AG04449 (cell line): Measurements from ENCODE around the gene HSPBAP1.

ENCODE experiments used
- CTCF ChIA-PET: fragments of 350-600 bp; formaldehyde crosslinking; extraction: SDS; loops from one replicate; lab custom pipeline; 2021; ENCODE audit warnings: antibody characterized with exemption; lab: Yijun Ruan, JAX
- POLR2A ChIA-PET: fragments of 400-600, 350-600 bp; formaldehyde crosslinking; extraction: SDS; loops from one replicate; lab custom pipeline; 2020; ENCODE audit warnings: antibody characterized with exemption, inconsistent platforms; lab: Yijun Ruan, JAX
- DNase-seq: peaks from one replicate; pipeline ENCODE4 v3.0.0-alpha.2; 2010; ENCODE audit warnings: low read depth, low spot score
- H3K4me3 ChIP-seq: 2 replicates; pipeline ENCODE4 v1.5.1; 2011; ENCODE audit warnings: low read depth, mild to moderate bottlenecking, control low read depth, low read length
- TF ChIP-seq, protein P1 (sequence below): IDR thresholded peaks from one replicate; pipeline ENCODE4 v1.5.1; 2011; ENCODE audit warnings: mild to moderate bottlenecking, moderate library complexity, low read length, control low read depth, inconsistent platforms; ENCODE audit not compliant: insufficient read depth; ENCODE audit errors: missing control alignments

The HSPBAP1 gene

DNA sequence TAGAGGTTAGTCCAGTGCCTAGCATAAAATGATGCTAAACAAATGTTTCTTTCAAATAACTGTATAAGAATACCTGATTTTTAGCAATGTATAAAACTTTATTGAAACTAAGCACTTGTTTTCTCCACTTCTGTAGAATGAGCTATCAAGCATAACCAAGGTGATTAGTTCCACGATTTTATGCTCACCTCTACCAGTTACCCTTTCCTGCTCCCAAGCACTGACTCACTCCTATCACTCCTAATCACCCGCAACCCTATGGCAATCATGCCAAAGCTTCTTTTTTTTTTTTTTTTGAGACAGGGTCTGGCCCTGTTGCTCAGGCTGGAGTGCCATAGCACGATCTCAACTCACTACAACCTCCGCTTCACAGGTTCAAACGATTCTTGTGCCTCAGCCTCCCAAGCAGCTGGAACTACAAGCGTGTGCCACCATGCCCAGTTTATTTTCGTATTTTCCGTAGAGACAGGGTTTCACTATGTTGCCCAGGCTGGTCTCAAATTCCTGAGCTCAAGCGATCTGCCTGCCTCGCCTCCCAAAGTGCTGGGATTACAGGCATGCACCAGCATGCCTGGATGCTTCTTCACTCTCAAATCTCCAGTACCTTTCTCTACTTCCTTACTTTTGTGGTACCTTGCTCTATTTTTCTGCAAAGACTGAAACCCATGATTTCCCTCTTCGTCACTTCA, 3.9 kb downstream of the HSPBAP1 start:
- POLR2A ChIA-PET, result no interaction called here
- CTCF ChIA-PET, result no interaction called here
- TF ChIP-seq, protein P1, sequence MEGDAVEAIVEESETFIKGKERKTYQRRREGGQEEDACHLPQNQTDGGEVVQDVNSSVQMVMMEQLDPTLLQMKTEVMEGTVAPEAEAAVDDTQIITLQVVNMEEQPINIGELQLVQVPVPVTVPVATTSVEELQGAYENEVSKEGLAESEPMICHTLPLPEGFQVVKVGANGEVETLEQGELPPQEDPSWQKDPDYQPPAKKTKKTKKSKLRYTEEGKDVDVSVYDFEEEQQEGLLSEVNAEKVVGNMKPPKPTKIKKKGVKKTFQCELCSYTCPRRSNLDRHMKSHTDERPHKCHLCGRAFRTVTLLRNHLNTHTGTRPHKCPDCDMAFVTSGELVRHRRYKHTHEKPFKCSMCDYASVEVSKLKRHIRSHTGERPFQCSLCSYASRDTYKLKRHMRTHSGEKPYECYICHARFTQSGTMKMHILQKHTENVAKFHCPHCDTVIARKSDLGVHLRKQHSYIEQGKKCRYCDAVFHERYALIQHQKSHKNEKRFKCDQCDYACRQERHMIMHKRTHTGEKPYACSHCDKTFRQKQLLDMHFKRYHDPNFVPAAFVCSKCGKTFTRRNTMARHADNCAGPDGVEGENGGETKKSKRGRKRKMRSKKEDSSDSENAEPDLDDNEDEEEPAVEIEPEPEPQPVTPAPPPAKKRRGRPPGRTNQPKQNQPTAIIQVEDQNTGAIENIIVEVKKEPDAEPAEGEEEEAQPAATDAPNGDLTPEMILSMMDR, result no peak
- H3K4me3 ChIP-seq, result no peak overlapping the region
- DNase-seq, result no peak

DNA sequence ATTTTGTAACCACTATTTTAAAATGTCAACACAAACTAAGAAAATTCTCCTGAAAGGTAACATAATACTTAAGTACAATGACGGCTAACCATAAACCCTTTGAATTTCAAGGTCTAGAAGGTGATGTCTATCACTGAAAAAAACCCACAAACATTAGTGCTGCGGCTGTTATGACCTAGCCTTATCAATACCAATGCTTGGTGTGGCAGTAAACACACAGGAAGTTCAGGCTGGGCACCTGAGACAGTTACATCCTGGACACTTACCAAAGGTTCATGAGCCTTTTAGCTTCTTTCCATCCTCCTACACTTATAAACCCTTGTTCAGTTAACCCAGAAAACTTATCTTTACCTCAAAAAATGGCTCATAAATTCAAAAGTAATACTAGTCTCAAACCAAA, 5.8 kb downstream of the HSPBAP1 start:
- TF ChIP-seq, protein P1, result no peak
- ChIA-PET POLR2A (no interaction called here), CTCF (no interaction called here)
- no peak for DNase-seq
- no peak overlapping the region for H3K4me3 ChIP-seq

DNA sequence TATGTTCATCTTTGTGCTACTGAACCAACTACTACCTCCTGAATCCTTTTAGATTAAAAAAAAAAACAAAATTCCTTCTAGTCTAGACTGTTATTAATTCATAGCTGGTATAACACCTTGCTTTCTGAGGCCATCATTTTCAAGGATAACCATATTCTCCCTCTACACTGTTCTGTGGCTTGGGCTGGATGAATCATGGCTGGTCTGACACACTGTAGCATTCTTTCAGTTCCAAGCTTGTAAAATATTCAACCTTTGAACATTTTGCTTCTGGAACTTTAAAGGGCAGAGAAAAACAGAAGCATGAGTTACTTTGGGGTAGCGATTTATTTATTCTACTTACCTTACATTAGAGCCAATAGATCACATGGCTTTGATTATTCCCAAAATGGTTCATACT, 7.6 kb downstream of the HSPBAP1 start:
- DNase-seq, result no peak
- TF ChIP-seq, protein P1, result no peak
- ChIA-PET POLR2A (no interaction called here), CTCF (interaction anchor here (1.0 to 1.3 kb wide), 4 partner anchors 10 to 32 kb away, joined by 3 to 4 read pairs (median 4); no protein-coding TSS in a partner anchor)
- no peak overlapping the region for H3K4me3 ChIP-seq

DNA sequence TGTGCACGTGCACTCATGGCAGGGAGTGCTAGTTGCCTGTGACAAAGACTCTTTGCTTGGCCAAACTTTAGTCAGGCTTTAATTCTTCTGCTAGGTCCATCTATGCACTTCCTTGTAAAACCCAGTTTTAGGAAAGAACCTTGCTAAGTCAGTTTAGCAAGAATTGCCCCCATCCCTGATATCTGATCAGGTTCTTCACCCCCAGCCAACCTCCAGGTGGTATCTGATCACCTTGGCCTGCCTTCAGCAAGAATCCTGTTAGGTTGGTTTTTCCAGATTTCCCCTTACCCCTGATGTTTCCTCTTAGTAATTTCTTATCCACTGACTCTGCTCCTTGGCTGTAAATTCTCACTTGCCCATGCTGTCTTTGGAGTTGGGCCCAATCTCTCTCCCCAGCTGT, 8.4 kb downstream of the HSPBAP1 start:
- ChIA-PET CTCF (interaction anchor here (1.5 to 1.6 kb wide), 2 partner anchors 11 to 30 kb away, joined by 5 to 7 read pairs; no protein-coding TSS in a partner anchor), POLR2A (no interaction called here)
- no peak overlapping the region for H3K4me3 ChIP-seq
- DNase-seq, result no peak
- TF ChIP-seq, protein P1, result no peak

DNA sequence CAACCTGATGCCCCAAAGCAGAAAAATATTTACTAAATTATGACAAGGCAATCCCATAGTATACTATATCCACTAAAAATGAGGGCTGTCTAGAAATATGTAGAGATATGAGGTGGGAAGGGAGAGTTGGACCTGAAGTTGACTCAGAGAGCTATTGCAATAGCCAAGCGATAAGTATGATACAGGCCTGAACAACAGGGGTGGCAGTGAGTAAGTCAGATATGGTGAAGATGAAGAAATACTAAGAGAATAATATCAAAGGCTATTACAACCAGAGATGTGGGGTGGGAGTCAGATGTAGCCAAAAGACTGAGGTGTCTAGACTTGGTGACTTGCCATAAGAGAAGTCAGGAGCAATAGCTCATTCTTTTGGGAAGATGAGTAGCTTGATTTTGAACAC, 9.2 kb downstream of the HSPBAP1 start:
- H3K4me3 ChIP-seq, result no peak overlapping the region
- TF ChIP-seq, protein P1, result no peak
- ChIA-PET CTCF (interaction anchor here (0.6 to 1.6 kb wide), 3 partner anchors 10 to 29 kb away, joined by 3 to 7 read pairs (median 5); no protein-coding TSS in a partner anchor), POLR2A (no interaction called here)
- no peak for DNase-seq

DNA sequence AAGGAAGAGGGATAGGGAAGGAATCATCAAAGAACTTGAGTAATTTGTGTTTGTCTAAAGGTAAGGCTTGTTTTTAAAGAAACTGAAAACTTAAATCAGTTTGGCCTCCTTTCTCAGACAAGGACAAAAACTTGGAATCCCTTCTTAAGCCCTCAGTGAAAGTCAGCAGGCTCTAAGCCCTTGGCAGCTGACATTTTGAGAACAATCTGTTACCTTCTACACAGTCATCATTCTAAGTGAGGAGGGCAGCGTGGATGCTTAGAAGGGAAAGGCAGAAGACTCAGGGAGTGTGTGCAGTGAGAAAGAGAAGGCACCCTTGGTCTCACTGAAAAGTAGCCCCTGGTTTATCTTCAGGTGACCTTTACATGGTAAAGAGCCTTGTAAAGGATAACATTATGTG, 10.8 kb downstream of the HSPBAP1 start:
- no peak for DNase-seq
- POLR2A ChIA-PET, result no interaction called here
- TF ChIP-seq, protein P1, result no peak
- CTCF ChIA-PET, result no interaction called here
- no peak overlapping the region for H3K4me3 ChIP-seq
